HG03103 (cell line): ENCODE measurements around the gene TBXA2R.

Source experiments
- ATAC-seq: cut with Tn5 transposase; IDR thresholded peaks from one replicate; pipeline ENCODE4 v1.9.1; 2021; ENCODE audit warnings: low read depth; ENCODE audit not compliant: unreplicated experiment

TBXA2R gene

DNA sequence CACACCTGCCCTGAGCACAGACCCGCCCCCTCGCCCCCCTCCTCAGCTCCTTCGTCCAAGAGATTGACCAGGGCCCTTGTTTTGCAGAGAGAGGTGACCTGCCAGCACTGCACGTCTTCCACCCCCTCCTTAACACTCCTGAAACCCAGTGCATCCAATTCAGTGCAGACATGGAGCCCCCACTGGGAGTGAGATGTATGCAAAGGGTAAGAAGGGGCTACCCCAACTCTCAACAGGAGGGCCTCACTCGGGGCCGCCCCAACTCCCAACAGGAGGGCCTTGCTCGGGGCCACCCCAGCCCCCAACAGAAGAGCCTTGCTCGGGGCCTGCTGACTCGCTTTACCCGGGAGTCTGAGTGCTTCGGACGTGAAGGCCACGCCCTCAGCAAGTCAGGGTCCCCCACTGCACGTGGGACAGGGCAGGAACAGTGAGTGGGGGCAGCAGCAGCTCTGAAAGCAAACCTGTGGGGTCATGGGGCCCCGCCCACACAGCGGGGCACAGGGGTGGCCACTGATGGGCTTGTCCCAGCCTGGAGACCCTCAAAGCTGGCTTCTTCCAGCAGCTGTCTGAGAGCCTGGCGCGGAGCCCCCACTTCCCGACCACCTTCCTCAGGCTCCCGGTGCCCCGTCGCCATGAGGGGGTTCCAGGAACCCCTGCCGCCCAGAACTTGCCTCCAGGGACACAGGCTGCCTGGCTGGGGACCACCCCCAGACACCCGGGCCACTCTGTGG, 14.3 kb upstream of the TBXA2R start:
- ATAC-seq = no peak

DNA sequence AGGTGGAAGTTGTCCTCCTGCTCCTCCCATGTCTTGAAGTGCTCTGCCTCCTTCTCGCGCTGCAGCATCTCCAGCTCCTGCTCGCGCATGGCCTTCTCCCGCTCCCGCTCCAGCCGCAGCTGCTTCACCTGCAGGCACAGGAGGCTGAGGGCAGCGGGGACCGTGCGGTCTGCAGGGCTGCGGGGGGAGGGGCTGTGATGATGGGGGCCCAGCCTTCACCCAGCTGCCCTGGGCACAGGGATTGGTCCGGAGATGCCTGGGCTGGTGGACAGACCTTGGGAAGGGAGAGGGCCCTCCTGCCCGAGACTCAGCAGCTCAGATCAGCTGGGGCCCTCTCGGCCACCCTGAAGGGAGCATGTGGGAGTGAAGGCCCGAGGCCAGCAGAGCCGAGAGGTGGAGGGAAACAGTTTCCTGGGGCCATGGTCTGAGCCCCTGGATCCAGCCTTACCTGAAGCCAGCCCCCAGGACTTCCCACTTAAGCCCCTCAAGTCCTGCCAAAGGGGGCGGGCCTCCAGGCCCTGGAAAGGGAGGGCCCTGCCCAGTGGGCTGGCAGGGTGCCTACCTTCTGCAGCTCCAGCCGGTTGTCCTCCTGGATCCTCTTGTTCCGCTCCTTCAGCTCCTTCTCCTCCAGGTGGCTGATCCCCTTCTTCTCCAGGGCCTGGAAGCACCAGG, 13.6 kb upstream of the TBXA2R start:
- ATAC-seq = no peak

DNA sequence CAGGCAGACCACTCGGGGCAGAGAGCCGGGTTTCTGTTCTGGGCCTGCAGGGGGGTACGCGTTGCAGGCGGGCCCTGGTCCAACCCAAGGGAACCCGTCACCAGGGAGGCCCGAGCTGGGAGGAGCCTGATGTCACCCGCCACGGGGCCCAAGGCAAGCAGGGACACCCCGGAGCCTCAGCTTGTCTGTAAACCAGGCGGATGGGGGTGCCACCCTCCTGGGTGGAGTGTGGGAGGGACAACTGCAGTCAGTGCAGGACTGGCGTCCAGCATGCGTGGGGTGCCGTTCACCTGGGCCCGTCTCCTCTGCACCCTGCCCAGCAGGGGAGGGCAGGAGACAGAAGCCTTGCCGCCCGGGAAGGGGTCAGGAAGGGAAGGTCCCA, 12.9 kb upstream of the TBXA2R start:
- ATAC-seq = no peak

DNA sequence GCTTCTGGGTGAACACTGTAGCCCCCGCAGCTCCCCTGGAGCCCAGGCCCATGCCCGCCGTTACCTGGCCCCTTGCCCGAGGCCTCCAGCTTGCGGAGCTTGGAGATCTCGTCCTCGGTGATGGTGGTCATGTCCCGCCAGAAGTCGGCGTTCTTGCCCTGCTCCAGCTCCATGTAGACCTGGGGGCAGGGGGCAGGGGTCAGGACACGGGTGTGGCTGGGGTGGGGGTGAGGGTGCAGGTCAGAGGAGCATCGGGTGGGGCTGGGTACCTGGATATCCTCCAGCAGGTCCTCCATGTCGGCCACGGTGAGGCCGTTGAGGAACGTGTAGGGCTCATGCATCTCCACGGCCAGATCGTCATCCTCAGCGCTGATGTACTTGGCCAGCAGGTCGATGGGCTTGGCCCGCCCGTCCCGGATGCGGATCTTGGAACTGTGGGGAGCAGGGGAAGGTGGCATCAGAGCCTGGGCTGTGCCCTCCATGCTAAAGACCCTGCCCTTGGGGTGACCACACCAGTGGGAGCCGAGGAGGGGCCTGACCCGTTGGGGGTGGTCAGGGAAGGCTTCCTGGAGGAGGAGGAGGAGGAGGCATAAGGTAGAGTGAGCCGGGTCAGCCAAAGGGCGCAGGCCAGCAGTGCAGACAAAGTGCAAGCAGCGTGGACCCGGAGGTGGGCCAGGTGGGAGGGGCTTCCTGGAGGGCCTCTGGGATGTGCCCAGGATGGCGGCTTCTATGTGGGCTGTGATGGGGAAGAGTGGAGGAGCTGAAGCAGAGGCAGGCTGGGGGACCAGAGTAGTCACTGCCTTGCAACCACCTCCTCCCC, 12.3 kb upstream of the TBXA2R start:
- ATAC-seq = no peak

DNA sequence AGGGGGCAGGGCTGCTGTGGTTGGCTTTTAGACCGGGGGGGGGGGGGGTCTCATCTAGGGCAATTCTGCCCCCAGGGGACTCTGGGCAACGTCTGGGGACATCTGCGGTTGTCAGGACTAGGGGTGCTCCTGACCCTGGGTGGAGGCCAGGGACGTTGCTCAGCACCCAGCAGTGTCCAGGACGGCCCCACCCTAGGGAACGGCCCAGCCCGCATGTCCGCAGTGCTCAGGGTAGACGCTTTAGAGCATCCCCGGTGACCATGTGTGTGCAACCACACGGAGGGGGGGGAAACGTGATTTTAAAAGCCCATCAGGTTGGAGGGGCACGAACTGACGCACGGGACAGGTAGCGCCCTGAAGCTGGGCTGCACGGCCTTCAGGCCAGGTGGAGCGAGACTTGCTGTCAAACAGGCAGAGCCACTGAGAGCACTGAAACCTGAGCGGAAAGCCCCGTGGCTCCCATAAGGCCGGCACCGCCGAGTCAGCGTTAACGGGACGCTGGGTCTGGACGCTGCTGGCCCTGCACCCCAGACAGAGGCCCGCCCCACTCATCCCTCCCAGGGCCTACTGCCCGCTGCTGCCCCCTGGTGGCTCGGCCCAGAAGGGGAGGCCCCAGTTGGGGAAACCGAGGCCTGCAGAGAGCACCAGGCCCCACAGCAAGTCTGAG, 11.6 kb upstream of the TBXA2R start:
- no peak for ATAC-seq

DNA sequence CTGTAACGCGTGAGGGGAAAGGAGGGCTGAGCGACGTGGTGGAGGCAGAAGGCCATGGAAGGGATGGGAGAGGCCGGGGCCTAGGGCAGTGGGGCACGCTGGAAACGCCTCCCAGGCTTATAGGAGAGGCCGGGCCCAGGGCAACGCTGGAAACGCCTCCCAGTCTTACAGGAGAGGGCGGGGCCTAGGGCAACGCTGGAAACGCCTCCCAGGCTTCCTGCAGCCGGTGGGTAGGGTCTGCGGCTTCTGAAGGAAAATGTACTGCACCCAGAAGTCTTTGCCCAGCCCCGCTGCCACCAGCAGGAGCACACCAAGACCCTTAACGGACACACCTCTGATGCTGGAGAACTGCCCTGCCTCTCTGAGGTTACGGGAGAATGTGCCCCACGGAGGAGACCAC, 10.8 kb upstream of the TBXA2R start:
- ATAC-seq = no peak

DNA sequence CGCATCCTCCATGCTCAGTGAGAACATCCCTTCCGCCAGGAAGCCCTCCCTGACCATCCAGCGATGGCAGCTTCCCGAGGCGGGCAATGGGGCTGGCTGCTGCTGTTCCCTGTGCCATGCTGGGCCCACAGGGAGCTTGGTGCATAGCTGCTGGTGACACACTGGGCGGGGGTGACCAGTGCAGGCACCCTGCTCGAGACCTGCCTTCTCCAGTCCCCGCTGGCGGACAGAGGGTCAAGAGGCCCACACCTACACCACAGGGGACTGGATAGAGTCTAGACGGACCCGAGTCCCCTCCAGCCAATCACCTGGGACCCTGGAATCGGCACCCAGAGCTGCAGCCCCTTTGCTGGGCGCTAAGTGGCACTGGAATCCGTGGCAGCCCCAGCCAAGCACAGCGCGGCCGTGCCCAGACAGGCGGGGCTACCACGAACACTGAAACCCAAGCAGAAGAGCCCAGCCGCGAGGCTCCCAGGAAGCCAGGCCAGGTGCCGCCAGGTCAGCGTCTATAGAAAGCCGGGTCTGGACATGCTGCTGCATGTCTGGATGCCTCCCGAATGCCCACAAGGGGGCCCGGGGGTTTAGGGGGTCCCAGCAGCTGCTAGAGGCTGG, 9.0 kb upstream of the TBXA2R start:
- ATAC-seq = no peak

DNA sequence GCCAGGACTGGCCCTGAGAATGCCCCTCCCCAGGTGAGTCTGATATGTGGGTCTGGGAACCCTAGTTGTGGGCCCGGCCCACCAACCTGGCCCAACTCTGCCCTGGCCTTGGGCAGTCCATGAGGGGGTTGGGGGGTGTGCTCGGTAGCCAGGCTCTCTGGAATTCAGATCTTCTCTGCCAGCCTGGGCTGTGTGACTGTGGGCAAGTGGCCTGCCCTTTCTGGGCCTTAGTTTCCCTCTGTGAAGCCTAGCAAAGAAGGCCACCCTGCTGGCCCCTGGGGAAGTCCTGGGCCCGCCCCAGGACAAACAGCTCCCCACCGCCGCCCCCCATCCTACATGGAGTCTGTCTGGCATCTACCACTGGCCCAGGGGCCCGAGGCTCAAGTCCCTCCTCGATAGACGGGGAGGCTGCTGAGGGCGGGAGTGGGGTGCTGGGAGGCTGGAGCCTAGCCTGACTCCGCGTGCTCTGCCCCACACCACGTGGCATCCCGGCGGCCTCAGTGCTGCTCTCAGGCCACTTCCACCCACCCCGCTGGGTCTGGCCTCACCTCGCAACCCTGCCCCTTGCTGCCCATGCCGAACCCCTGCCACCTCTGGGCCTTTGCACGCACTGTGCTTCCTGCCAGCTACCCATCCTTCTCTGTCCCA, 8.3 kb upstream of the TBXA2R start:
- ATAC-seq = no peak

DNA sequence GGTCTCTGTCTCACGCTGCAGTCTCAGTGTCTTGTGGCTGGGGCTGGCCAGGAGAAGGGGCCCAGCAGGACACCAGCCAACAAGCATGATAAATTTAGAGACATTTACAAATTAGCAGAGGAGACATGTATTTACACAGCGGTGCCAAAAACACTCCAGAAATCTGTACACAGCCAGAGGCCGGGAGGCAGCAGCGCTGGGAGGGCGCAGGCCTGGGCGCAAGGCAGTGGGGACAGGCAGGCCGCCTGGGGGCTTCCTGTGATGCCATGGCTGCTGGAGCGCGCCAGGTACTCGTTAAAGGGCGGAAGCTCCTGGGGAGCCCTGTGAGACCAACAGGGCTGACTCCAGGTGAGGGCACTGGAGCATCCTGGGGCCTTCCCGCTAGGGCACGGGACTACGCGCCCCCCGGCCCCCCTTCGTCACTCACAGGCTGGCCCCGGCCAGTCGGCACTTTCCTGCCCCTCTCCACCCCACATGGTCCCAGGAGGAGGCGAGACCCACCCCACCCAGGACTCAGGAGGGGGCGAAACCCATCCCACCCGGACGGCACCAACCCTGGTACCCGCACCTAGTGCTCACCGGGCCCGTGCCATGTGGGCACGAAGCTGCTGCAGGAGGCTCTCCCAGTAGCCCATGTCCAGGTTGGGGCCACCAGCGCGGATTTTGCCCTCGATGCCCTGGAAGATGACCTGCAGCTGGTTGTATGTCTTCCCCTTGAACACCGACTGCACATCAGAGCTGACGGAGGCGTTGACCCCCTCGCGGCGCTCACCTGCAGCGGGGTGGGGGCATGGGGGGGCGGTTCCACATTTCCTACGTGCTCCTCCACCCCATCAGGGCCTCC, 7.4 kb upstream of the TBXA2R start:
- no peak for ATAC-seq

DNA sequence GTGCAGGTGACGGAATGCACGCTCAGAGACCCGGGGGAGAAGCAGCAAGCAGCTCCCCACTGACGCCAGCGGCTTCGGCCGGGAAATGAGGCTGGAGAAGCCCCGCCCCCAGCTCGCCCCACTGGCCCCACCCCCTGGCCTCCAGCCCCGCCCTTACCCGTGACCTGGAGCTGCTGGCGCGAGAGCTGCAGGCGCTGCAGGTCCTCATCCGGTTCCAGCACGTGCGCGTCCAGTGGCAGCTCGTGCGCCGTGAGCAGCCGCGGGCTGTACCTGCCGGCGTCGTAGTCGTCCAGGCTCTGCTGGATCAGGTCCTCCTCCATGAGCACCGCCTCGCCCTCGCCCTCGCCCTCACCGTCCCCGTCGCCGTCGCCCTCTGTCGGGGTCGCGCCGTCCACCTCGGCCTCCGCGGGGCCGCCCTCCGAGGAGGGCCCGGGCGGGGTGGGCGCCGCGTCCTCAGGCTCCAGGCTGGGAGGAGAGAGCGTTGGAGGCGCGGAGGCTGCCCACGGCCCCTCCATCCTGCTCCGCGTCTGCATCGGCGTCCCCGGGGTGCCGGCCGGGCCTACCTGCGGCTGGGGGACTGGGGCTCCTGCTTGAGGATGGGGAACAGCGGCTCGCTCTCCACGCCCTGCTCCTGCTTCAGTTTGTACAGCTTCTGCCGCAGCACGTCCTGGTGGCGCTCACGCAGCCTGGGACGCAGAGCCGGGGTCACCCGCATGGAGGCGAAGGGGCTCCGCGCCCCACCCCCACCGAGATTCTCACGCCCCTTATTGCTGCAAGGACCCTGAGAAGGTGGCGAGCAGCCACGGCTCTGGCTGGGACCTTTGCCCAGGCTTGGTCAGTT, 6.4 kb upstream of the TBXA2R start:
- ATAC-seq = no peak

DNA sequence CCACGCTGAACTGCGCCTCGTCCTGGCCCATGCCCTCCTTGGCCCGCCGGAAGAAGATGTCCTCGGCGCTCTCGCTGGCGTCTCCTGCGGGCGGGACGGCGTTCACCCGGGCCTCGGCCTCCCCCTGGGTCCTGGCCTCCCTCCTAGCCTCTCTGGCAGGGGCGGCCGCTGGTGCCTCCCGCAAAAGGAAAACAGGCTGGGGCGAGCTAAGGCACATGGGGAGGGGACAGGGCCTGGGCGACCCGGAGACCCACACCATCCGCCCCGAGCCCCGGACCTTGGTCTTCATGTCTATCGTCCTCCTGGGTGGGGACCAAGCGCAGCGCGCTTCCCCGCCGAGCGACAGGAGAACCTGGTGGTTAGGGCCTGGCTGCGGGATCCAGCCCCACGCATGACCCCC, 5.7 kb upstream of the TBXA2R start:
- no peak for ATAC-seq

DNA sequence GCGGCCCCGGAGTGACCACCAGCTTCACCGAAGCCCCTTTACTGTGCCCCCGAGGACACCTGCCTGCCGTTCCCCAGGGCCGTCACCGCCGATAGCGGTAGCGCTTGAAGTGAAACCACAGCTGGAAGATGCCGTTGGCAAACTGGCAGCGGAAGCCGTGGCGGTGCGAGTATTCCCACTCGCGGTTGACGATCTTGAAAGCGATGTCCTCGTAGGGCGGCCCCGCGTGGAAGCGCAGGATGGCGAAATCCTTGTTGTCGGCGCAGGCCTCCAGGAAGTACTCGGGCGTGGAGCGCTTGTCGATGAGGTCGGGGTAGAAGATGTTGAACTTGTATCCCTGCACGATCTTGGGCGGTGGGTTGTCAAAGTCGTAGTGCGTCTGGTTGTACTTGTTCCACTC, 5.2 kb upstream of the TBXA2R start:
- ATAC-seq = no peak

DNA sequence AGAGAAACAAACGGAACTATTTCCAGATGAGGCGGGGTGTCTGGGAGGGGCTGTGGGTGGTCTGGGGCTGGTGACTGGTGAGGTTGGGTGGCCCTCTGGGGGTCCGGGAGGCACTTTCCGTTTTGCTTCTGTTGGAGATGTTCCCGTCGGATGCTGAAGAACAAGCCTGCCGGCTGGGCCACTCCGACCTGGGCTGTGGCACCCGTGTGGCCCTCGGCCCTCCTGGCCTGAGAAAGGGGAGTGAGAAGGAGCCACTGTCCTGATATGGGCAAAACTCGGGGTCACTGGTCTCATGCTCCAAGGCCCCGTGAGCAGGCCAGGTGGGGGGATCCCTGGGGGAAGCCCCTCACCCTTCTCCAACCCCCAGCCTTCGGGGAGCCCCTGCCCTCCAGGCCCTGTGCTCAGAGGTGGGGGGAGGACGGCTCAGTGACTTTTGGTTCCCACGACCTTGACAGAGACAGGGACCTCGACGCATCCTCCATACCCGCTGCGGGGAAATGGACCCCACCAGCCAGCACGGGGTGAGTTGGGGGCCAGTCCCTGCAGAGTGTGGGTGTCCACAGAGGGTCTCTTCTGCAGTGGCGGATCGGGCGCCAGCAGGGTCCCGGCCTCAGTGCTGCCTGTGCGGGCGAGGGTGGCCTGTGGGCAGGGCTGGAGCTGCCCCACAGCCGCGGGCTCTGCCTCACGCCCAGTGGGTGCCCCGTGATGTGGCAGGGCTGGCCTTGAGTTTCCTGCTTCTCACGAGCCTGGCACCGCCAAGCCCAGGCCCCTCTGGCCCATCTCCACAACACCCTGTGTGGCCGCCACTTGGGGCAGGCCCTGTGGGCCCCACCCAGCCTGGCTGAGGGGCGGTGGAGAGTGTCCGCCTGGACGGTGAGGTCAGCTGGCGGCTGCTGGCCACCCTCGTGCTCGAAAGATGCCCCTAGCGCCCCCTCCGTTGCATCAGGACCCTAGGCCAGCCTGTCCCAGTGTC, 4.4 kb upstream of the TBXA2R start:
- no peak for ATAC-seq

DNA sequence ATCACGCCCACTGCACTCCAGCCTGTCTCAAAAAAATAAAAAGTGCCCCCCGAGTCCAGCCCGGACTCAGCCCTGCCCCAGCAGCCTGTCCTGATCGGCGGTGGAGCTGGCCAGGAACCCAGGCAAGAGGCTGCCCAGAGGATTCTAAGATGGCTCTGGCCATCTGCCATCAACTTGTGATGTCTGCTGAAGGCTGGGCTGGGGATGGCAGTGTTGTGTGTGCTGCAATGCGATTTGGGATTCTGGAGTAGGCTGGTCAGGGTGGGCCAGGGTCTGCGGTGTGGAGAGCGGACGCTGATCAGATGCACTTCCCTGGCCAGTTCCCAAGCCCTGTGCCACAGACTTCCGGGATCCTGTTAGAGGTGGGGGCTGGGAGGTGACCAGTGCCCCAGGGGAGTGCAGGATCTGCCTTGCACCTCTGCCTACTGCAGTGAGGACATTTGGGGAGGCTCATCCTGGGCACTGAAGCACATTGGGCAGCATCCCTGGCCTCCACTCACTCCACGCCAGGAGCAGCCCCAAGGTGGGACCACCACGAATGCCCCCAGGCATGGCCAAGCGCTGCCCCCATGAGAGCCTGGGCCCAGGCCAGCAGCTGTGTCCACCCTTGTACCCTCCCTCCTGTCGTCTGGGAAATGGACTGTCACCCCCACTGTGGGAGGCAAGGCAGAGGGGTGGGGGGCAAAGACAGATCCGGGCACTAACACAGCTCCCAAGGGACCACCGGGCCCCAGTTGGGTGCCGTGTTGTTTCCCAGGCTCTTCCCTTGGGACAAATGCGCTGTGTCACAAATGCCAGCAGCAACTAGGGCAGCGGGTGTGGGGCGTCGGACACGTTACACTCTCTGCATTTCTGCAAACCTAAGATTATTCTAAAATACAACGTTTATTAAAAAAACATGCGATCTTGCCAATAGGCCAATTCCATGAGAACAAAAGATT, 3.4 kb upstream of the TBXA2R start:
- no peak for ATAC-seq

DNA sequence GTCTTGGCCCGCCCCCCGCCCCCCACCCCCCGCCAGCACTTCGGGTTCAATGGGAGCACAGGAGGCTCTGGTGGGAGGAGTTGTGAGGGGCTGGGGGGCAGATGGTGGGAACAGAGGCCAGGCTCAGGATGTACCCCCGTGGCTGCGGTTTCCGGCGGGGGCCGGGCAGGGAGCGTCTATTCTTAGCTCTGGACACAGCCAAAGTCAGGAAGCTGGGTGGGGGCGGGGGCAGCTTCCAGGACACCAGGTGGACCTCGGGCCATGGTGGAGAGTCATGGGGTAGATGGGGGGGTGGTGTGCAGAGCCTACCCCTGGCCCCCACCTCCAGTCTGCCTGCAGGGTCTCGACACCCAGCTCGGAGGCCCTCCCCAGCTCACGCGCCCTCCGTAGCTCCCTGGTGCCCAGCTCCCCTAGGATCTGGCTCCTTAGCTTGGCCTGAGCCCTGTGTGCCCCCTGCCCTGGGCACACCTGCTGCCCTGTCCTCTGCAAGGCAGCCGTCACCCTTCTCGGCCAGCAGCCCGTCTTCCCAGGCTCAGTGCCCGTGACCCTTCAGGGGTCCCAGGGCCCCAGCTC, 2.2 kb upstream of the TBXA2R start:
- no peak for ATAC-seq

DNA sequence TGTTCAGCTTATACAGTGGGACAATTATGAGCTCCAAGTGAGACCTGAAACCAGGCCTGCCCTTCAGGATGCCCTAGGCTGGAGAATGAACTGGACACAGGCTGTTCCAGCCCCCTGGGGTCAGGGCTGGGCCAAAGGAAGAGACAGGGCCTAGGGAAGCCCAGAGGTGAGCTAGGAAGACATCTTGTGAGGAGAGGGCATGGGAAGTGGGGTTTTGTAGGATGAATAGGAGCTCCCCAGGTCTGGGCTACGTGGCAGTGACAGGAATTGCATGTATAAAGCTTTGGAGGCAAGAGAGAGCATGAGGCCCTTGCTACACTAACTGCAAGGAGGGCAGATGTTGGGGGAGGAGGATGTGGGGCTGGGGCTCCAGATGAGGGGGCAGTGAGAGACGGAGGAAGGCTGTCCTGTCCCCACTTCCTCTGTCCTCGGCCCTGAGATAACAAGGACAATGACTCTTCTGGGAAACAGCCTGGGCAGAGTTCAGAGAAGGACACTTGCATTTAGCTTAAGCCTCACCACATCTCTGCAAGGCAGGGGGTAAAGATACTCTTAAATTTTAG, 1.5 kb upstream of the TBXA2R start:
- no peak for ATAC-seq
